Globus pallidus (tissue), 1 donor: ENCODE data around the gene SPTBN5.

ENCODE experiments used
- DNase-seq: peaks from one replicate; pipeline ENCODE4 v3.0.0-alpha.2; 2015; ENCODE audit warnings: low spot score

Gene SPTBN5

GRCh38 chr15:41866263-41866703 is 27.6 kb downstream of the SPTBN5 start:
- DNase-seq, result no peak

- DNase-seq, result no peak
Measured at GRCh38 chr15:41865490-41866055, 28.3 kb downstream of the SPTBN5 start.

GRCh38 chr15:41862515-41863116 is 31.2 kb downstream of the SPTBN5 start:
- no peak for DNase-seq

- DNase-seq, result no peak
Measured at GRCh38 chr15:41861736-41862356, 32.0 kb downstream of the SPTBN5 start.

- DNase-seq, result no peak
Measured at GRCh38 chr15:41860049-41860828, 33.6 kb downstream of the SPTBN5 start.

- no peak for DNase-seq
Measured at GRCh38 chr15:41858756-41859155, 35.1 kb downstream of the SPTBN5 start.

- DNase-seq, result no peak
Measured at GRCh38 chr15:41857316-41857715, 36.5 kb downstream of the SPTBN5 start.

- DNase-seq, result no peak
Measured at GRCh38 chr15:41856716-41857115, 37.1 kb downstream of the SPTBN5 start.

GRCh38 chr15:41856262-41856661 is 37.6 kb downstream of the SPTBN5 start:
- DNase-seq, result no peak

- DNase-seq, result no peak
Measured at GRCh38 chr15:41855261-41855961, 38.4 kb downstream of the SPTBN5 start.

- DNase-seq, result no peak
Measured at GRCh38 chr15:41854443-41854842, 39.4 kb downstream of the SPTBN5 start.

- DNase-seq, result no peak
Measured at GRCh38 chr15:41853831-41854230, 40.0 kb downstream of the SPTBN5 start.

- DNase-seq, result no peak
Measured at GRCh38 chr15:41852736-41853590, 40.9 kb downstream of the SPTBN5 start.

GRCh38 chr15:41851755-41852370 is 42.0 kb downstream of the SPTBN5 start:
- DNase-seq, result no peak

- no peak for DNase-seq
Measured at GRCh38 chr15:41851167-41851523, 42.7 kb downstream of the SPTBN5 start.

- DNase-seq, result no peak
Measured at GRCh38 chr15:41850482-41851166, 43.2 kb downstream of the SPTBN5 start.

GRCh38 chr15:41849861-41850260 is 44.0 kb downstream of the SPTBN5 start:
- DNase-seq, result no peak

GRCh38 chr15:41849204-41849603 is 44.6 kb downstream of the SPTBN5 start:
- DNase-seq, result no peak

GRCh38 chr15:41848631-41849030 is 45.2 kb downstream of the SPTBN5 start:
- DNase-seq, result no peak

- no peak for DNase-seq
Measured at GRCh38 chr15:41847981-41848380, 45.9 kb downstream of the SPTBN5 start.
